K562 (cell line): ENCODE data around the gene AKNAD1. TPM values are rescaled to one million over a fixed set of nuclear protein-coding genes. Genes with fewer than 3 reads are reported as not detected.

ENCODE experiments used
- ATAC-seq: fragments of 200-7000 bp; cut with Tn5 transposase; 3 replicates; pipeline ENCODE4 v1.9.1; 2020; ENCODE audit warnings: moderate library complexity
- BruUV-seq: library from RNA; stranded (reverse); fragments of 400-500 nt; replicated peaks from 2 replicates; lab custom pipeline; 2021; lab: Mats Ljungman, UMichigan
- CTCF ChIA-PET: fragments of 300-600 bp; formaldehyde crosslinking; extraction: SDS; loops from one replicate; lab custom pipeline; 2021; ENCODE audit warnings: low intra/inter-chr PET ratio; lab: Yijun Ruan, JAX
- POLR2A ChIA-PET: fragments of 300-600, 350-650 bp; sonication (Branson Sonifier 250); formaldehyde crosslinking; extraction: SDS; loops from one replicate; lab custom pipeline; 2021; ENCODE audit warnings: antibody characterized with exemption, inconsistent platforms; lab: Yijun Ruan, JAX
- DNase-seq, 4 experiments: peaks; one replicate each; pipeline versions ENCODE4 v3.0.0 to v3.0.0-alpha.2; 2011 to 2018; ENCODE audit warnings: low spot score in 3 of 4, mixed read lengths in 3 of 4; ENCODE audit errors: extremely low read depth in 1 of 4
- FAIRE-seq: peaks from 2 replicates; lab custom pipeline; 2011; peaks lifted over from hg19 to GRCh38; lab: Jason Lieb, UNC
- H2AFZ ChIP-seq: 2 replicates; pipeline ENCODE4 v1.6.0; 2011; ENCODE audit warnings: low read depth, low read length, control low read depth, inconsistent platforms
- H3K27ac ChIP-seq: fragments of 200-600 bp; 3 replicates; pipeline ENCODE4 v1.8.0; 2011; ENCODE audit warnings: low read depth, mild to moderate bottlenecking, control low read depth, inconsistent platforms, low read length, moderate library complexity, mixed read lengths; ENCODE audit errors: extremely low read depth
- H3K27me3 ChIP-seq, 2 experiments: fragments of 300-600 bp in 1 of 2; 2 replicates in 1 of 2; 3 replicates in 1 of 2; pipeline versions ENCODE4 v1.6.0 to v1.8.0; 2011; ENCODE audit warnings: inconsistent platforms in 2 of 2, low read length in 2 of 2, mild to moderate bottlenecking in 1 of 2, mixed read lengths in 1 of 2, moderate library complexity in 1 of 2; ENCODE audit not compliant: control insufficient read depth in 2 of 2, insufficient read depth in 2 of 2
- H3K36me3 ChIP-seq: fragments of 300-600 bp; 3 replicates; pipeline ENCODE4 v1.8.0; 2011; ENCODE audit warnings: mild to moderate bottlenecking, low read length, inconsistent platforms; ENCODE audit not compliant: control insufficient read depth, insufficient read depth
- H3K4me1 ChIP-seq, 2 experiments: fragments of 200-600 bp in 1 of 2; replicated peaks in 1 of 2; 2 replicates in 1 of 2; 3 replicates in 1 of 2; pipeline versions ENCODE4 v1.5.1 to v1.8.0; 2011; ENCODE audit warnings: inconsistent platforms in 2 of 2, low read length in 2 of 2, mild to moderate bottlenecking in 1 of 2, mixed read lengths in 1 of 2, moderate library complexity in 1 of 2; ENCODE audit not compliant: control insufficient read depth in 2 of 2, insufficient read depth in 2 of 2
- H3K4me2 ChIP-seq: 2 replicates; pipeline ENCODE4 v1.6.1; 2011; ENCODE audit warnings: low read length, control low read depth, inconsistent platforms, mixed read lengths; ENCODE audit not compliant: insufficient read depth
- H3K4me3 ChIP-seq: fragments of 200-600 bp; sonication (generic), shearing (Covaris generic); 2 replicates; pipeline ENCODE4 v1.5.1; 2016; ENCODE audit warnings: control low read depth, inconsistent platforms
- H3K79me2 ChIP-seq: fragments of 200-600 bp; 3 replicates; pipeline ENCODE4 v1.8.0; 2011; ENCODE audit warnings: low read length, inconsistent platforms; ENCODE audit not compliant: control insufficient read depth, insufficient read depth
- H3K9ac ChIP-seq, 2 experiments: 2 replicates each; pipeline versions ENCODE4 v1.6.0 to v1.6.1; 2011; ENCODE audit warnings: low read depth in 2 of 2, low read length in 2 of 2, control low read depth in 1 of 2, inconsistent platforms in 1 of 2, mild to moderate bottlenecking in 1 of 2, mixed read lengths in 1 of 2; ENCODE audit not compliant: insufficient read depth in 1 of 2
- H3K9me1 ChIP-seq: one replicate; pipeline ENCODE4 v1.6.0; 2011; ENCODE audit warnings: inconsistent platforms, mild to moderate bottlenecking, low read length, moderate library complexity; ENCODE audit not compliant: control insufficient read depth, insufficient read depth
- H3K9me3 ChIP-seq: replicated peaks from 2 replicates; pipeline ENCODE4 v1.5.1; 2011; ENCODE audit warnings: low read depth, low read length, inconsistent platforms; ENCODE audit not compliant: control insufficient read depth, insufficient read depth
- H4K20me1 ChIP-seq: replicated peaks from 2 replicates; pipeline ENCODE4 v1.6.1; 2011; ENCODE audit warnings: low read length, inconsistent platforms, mixed read lengths; ENCODE audit not compliant: control insufficient read depth, insufficient read depth
- BRCA1 ChIP-seq, 2 experiments: fragments of 450-650 bp in 1 of 2; sonication (generic) in 1 of 2; formaldehyde crosslinking in 1 of 2; IDR thresholded peaks; 2 replicates each; pipeline versions ENCODE4 v1.5.0 to v1.6.1; 2017 to 2020; ENCODE audit warnings: mild to moderate bottlenecking in 1 of 2, missing genetic modification reagents in 1 of 2
- DPF2 ChIP-seq: fragments of 450-650 bp; IDR thresholded peaks from 2 replicates; pipeline ENCODE4 v1.6.1; 2016
- HDGF ChIP-seq: fragments of 450-650 bp; IDR thresholded peaks from 2 replicates; pipeline ENCODE4 v1.6.1; 2016
- MCM7 ChIP-seq, 2 experiments: fragments of 450-650 bp; IDR thresholded peaks; 2 replicates each; pipeline ENCODE4 v1.6.1; 2016 to 2018
- MECOM ChIP-seq: fragments of 250-450 bp; sonication (Bioruptor Pico); IDR thresholded peaks from 2 replicates; pipeline ENCODE4 v1.8.0; 2022; ENCODE audit warnings: inconsistent platforms
- OTX1 ChIP-seq: fragments of 450-650 bp; formaldehyde crosslinking; IDR thresholded peaks from 2 replicates; pipeline ENCODE4 v1.4.0; 2022; ENCODE audit warnings: mild to moderate bottlenecking
- PHF8 ChIP-seq: fragments of 200-600 bp; sonication (generic); IDR thresholded peaks from 2 replicates; pipeline ENCODE4 v1.6.1; 2012; ENCODE audit warnings: mixed run types, mild to moderate bottlenecking, inconsistent platforms, low read length, moderate library complexity, borderline replicate concordance
- POLR2B ChIP-seq: fragments of 450-650 bp; IDR thresholded peaks from 2 replicates; pipeline ENCODE4 v1.6.1; 2018; ENCODE audit warnings: low read depth; ENCODE audit not compliant: partially characterized antibody
- SIX5 ChIP-seq, 2 experiments: IDR thresholded peaks; 2 replicates each; pipeline ENCODE4 v1.6.1; 2011; ENCODE audit warnings: low read length in 2 of 2, borderline replicate concordance in 1 of 2, low read depth in 1 of 2, mild to moderate bottlenecking in 1 of 2, moderate library complexity in 1 of 2; ENCODE audit not compliant: insufficient read depth in 1 of 2
- ZNF274 ChIP-seq: IDR thresholded peaks from 2 replicates; pipeline ENCODE4 v1.6.1; 2011; ENCODE audit warnings: low read depth, mild to moderate bottlenecking, low read length, moderate library complexity, borderline replicate concordance
- ZNF436 ChIP-seq: fragments of 250-450, 450-650 bp; sonication (Bioruptor Pico); formaldehyde crosslinking; IDR thresholded peaks from 2 replicates; pipeline ENCODE4 v1.7.0; 2020; ENCODE audit warnings: mild to moderate bottlenecking
- ZNF444 ChIP-seq: fragments of 250-450 bp; sonication (Bioruptor Pico); IDR thresholded peaks from 2 replicates; pipeline ENCODE4 v1.4.0; 2020; ENCODE audit warnings: mild to moderate bottlenecking, moderate library complexity
- WGBS: fragments of 100-300 bp; shearing (Covaris generic); methylation state at CpG from one replicate; pipeline ENCODE4 v1.1.6; 2016; ENCODE audit warnings: low coverage, mixed read lengths; ENCODE audit not compliant: insufficient coverage; ENCODE audit errors: missing lambda C conversion rate; 5-methylcytosine and 5-hydroxymethylcytosine counted together
- in situ Hi-C: fragments of 300-500 bp; cut with MboI; formaldehyde crosslinking; loops from 4 replicates; pipeline ENCODE4 v1.15.0; 2018; ENCODE audit warnings: inconsistent platforms, mixed read lengths
- intact Hi-C: fragments of 100-400 bp; cut with micrococcal nuclease; formaldehyde crosslinking; loops from 2 replicates; pipeline ENCODE4 v1.14.2; 2022
- polyA plus RNA-seq, 8 experiments: library from polyadenylated mRNA; depleted of rRNA in 4 of 8; stranded (reverse) in 5 of 8; unstranded in 3 of 8; fragments of >200 nt; fragmentation: Nextera tagmentation in 2 of 8; fragmentation: Illumina TruSeq in 1 of 8; extraction: Ambion mirVana in 2 of 8; extraction: Trizol in 1 of 8; gene quantifications; 2 replicates each; pipeline versions ENCODE4 v1.2.1 to v1.2.3, GENCODE V29; 2011 to 2014; ENCODE audit warnings: inconsistent platforms in 1 of 8, missing spikeins in 1 of 8
- total RNA-seq, 7 experiments: library from RNA; depleted of rRNA in 6 of 7; stranded (reverse); fragments of >200 nt in 6 of 7; fragmentation: Illumina TruSeq in 2 of 7; extraction: Trizol in 2 of 7; gene quantifications; 2 replicates each; pipeline versions ENCODE4 v1.2.1 to v1.2.3, GENCODE V29; 2011 to 2021; ENCODE audit warnings: low replicate concordance in 1 of 7
- TF ChIP-seq, protein P1 (sequence below): fragments of 250-450 bp; sonication (Bioruptor Pico); IDR thresholded peaks from 2 replicates; pipeline ENCODE4 v1.8.0; 2022; ENCODE audit warnings: moderate library complexity, mild to moderate bottlenecking, inconsistent platforms
- TF ChIP-seq, protein P2 (sequence below): fragments of 450-650 bp; IDR thresholded peaks from 2 replicates; pipeline ENCODE4 v1.6.1; 2017; ENCODE audit warnings: mild to moderate bottlenecking, moderate library complexity
- TF ChIP-seq, protein P3 (sequence below): fragments of 450-650 bp; IDR thresholded peaks from 2 replicates; pipeline ENCODE4 v1.6.1; 2016; ENCODE audit warnings: missing biosample characterization, missing genetic modification characterization
- TF ChIP-seq, protein P4 (sequence below): fragments of 450-650 bp; formaldehyde crosslinking; IDR thresholded peaks from 2 replicates; pipeline ENCODE4 v1.4.0; 2022; ENCODE audit warnings: missing genetic modification characterization

AKNAD1 gene
- total and polyA plus RNA-seq, 9 of the 15 experiments (the other 6 are each of a cell fraction or from before 2014, with no cell fraction given) = 0.13 to 0.30 TPM; not detected in 7

DNA sequence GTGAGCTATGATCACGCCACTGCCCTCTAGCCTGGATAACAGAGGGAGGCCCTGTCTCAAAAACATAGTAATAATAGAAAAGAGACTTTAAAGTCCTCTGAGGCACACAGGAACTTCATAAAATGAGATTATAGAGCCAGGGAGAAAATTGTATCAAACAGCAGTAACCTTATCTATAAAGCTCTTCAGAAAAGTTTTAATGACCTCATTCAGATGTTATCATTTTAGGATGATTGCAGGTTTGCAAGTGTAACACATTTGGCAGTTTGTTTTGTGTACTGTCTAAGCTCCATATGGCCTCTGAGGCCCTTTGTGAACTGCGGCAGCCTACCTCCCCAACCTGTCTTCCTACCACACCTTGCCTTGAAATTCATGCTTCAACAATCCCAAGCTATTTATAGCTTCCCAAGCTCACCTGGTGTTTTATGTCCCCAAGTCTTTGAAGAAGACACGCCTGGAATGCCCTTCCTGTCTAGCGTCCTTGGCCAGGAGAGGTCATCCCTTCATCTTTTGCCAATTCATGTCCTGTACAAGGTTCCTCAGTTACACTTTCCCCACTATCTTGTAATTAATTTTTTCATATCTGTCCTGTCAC, 8.5 kb upstream of the AKNAD1 start:
- ATAC-seq (no peak; the same call in 1 of the 3 replicates), DNase-seq (no peak)
- H3K27me3 ChIP-seq = no peaks in the 10 kb centered on the region
- no peak for TF ChIP-seq OTX1 (CRISPR knock-in tag)
- no peak for TF ChIP-seq POLR2B
- TF ChIP-seq SIX5 (IDR thresholded peaks at IDR 0.05; ENCODE audit: borderline replicate concordance in 1 of 2, insufficient read depth in 1 of 2, low read depth in 1 of 2, low read length in 2 of 2) = no peak
- no peak for TF ChIP-seq ZNF274
- TF ChIP-seq, protein P1, sequence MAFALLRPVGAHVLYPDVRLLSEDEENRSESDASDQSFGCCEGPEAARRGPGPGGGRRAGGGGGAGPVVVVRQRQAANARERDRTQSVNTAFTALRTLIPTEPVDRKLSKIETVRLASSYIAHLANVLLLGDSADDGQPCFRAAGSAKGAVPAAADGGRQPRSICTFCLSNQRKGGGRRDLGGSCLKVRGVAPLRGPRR (CRISPR knock-in tag) = no peak
- TF ChIP-seq DPF2 = 0 out of 2 replicates have a peak, but pooled peaks have one; percentile 16
- TF ChIP-seq MECOM (CRISPR knock-in tag) = no peak
- no peak for TF ChIP-seq PHF8
- TF ChIP-seq, protein P2, sequence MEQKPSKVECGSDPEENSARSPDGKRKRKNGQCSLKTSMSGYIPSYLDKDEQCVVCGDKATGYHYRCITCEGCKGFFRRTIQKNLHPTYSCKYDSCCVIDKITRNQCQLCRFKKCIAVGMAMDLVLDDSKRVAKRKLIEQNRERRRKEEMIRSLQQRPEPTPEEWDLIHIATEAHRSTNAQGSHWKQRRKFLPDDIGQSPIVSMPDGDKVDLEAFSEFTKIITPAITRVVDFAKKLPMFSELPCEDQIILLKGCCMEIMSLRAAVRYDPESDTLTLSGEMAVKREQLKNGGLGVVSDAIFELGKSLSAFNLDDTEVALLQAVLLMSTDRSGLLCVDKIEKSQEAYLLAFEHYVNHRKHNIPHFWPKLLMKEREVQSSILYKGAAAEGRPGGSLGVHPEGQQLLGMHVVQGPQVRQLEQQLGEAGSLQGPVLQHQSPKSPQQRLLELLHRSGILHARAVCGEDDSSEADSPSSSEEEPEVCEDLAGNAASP = no peak
- TF ChIP-seq ZNF444 = no peak
- TF ChIP-seq BRCA1 (IDR thresholded peaks at IDR 0.05) = no peak
- no peak for TF ChIP-seq BRCA1 (CRISPR knock-in tag; IDR thresholded peaks at IDR 0.05)
- no peak for TF ChIP-seq MCM7 (IDR thresholded peaks at IDR 0.05)
- no peak for TF ChIP-seq HDGF
- TF ChIP-seq, protein P3, sequence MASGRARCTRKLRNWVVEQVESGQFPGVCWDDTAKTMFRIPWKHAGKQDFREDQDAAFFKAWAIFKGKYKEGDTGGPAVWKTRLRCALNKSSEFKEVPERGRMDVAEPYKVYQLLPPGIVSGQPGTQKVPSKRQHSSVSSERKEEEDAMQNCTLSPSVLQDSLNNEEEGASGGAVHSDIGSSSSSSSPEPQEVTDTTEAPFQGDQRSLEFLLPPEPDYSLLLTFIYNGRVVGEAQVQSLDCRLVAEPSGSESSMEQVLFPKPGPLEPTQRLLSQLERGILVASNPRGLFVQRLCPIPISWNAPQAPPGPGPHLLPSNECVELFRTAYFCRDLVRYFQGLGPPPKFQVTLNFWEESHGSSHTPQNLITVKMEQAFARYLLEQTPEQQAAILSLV (tag) = no peak
- TF ChIP-seq, protein P4, sequence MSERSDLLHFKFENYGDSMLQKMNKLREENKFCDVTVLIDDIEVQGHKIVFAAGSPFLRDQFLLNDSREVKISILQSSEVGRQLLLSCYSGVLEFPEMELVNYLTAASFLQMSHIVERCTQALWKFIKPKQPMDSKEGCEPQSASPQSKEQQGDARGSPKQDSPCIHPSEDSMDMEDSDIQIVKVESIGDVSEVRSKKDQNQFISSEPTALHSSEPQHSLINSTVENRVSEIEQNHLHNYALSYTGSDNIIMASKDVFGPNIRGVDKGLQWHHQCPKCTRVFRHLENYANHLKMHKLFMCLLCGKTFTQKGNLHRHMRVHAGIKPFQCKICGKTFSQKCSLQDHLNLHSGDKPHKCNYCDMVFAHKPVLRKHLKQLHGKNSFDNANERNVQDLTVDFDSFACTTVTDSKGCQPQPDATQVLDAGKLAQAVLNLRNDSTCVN = no peak
- TF ChIP-seq ZNF436 (CRISPR knock-in tag) = no peak

More for the DNA sequence above, 8.5 kb upstream of the AKNAD1 start:
- in situ Hi-C loops = no loop called here
- Histone ChIP-seq H3K27ac (no peak overlapping the region), H3K4me3 (no peak overlapping the region), H3K9me3 (no peaks in the 10 kb centered on the region), H3K9ac (no peak overlapping the region), H3K9me1 (no peaks in the 10 kb centered on the region), H3K79me2 (no peaks in the 10 kb centered on the region), H3K36me3 (no peaks in the 10 kb centered on the region), H3K4me2 (no peak overlapping the region), H4K20me1 (no peaks in the 10 kb centered on the region), H3K4me1 (no peaks in the 10 kb centered on the region), H2AFZ (0 out of 2 replicates have a peak overlapping the region, but pooled peaks have one; percentile 36)
- FAIRE-seq = no peak
- ChIA-PET CTCF (no interaction called here), POLR2A (interaction anchor here (0.9 to 1.0 kb wide), 2 partner anchors 13 to 15 kb away, joined by 3 to 5 read pairs; no protein-coding TSS in a partner anchor)
- WGBS = 43% methylated on average over 4 of the region's 4 CpGs
- BruUV-seq = no TSS peak
- intact Hi-C loops = loop anchor here (1.0 kb wide), 1 partner anchor 30 kb away; no protein-coding TSS in a partner anchor
